Endothelial cell of umbilical vein (primary cell): ENCODE measurements around the gene AK9.

Experiments used
- POLR2A ChIP-seq: IDR thresholded peaks from 2 replicates; pipeline ENCODE4 v1.6.1; 2012; ENCODE audit warnings: low read depth, mild to moderate bottlenecking, control low read depth, low read length
- TF ChIP-seq, protein P1 (sequence below), 2 donors: IDR thresholded peaks; 1 replicate in 1 of 2; 2 replicates in 1 of 2; pipeline ENCODE4 v1.5.1; 2011; ENCODE audit warnings: low read length in 2 of 2, mild to moderate bottlenecking in 2 of 2, moderate library complexity in 2 of 2, control low read depth in 1 of 2, inconsistent platforms in 1 of 2, low read depth in 1 of 2; ENCODE audit not compliant: insufficient read depth in 1 of 2; ENCODE audit errors: extremely low read depth in 1 of 2

DNA sequence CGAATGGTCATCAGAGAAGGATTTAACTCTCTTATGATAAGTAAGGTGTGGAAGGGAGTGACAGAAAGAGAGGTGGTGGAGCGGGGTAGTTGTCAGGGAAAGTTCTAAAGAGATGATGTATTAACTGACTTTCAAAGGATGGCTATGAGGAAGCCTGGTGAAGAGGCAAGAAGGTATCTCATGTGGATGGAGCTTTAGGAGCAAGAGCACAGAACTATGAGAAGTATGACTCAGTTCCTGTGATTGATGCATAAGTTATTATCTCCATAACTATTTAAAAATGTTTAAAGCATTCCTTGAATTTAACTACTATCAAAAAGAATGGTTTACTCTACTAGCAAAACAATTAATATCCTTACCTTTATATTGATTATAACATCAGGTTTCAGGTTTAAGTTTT lies 28.8 kb downstream of the AK9 start:
- TF ChIP-seq, protein P1, sequence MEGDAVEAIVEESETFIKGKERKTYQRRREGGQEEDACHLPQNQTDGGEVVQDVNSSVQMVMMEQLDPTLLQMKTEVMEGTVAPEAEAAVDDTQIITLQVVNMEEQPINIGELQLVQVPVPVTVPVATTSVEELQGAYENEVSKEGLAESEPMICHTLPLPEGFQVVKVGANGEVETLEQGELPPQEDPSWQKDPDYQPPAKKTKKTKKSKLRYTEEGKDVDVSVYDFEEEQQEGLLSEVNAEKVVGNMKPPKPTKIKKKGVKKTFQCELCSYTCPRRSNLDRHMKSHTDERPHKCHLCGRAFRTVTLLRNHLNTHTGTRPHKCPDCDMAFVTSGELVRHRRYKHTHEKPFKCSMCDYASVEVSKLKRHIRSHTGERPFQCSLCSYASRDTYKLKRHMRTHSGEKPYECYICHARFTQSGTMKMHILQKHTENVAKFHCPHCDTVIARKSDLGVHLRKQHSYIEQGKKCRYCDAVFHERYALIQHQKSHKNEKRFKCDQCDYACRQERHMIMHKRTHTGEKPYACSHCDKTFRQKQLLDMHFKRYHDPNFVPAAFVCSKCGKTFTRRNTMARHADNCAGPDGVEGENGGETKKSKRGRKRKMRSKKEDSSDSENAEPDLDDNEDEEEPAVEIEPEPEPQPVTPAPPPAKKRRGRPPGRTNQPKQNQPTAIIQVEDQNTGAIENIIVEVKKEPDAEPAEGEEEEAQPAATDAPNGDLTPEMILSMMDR (IDR thresholded peaks at IDR 0.05; ENCODE audit: extremely low read depth in 1 of 2, insufficient read depth in 1 of 2, low read depth in 1 of 2, low read length in 2 of 2): no peak
- TF ChIP-seq POLR2A: no peak
